HG03095 (cell line): ENCODE data around the gene CNP.

Source experiments
- ATAC-seq: cut with Tn5 transposase; IDR thresholded peaks from one replicate; pipeline ENCODE4 v1.9.1; 2021; ENCODE audit warnings: moderate library complexity; ENCODE audit not compliant: unreplicated experiment

CNP gene

GRCh38 chr17:41941168-41941567, 25.4 kb upstream of the CNP start:
- no peak for ATAC-seq

GRCh38 chr17:41942626-41943373, 23.8 kb upstream of the CNP start:
- no peak for ATAC-seq

- no peak for ATAC-seq
These were observed 23.1 kb upstream of the CNP start for GRCh38 chr17:41943492-41943891.

GRCh38 chr17:41944943-41945342, 21.7 kb upstream of the CNP start:
- ATAC-seq = no peak

GRCh38 chr17:41948762-41949460, 17.7 kb upstream of the CNP start:
- no peak for ATAC-seq

GRCh38 chr17:41956522-41956921, 10.1 kb upstream of the CNP start:
- no peak for ATAC-seq

GRCh38 chr17:41957031-41957868, 9.3 kb upstream of the CNP start:
- no peak for ATAC-seq

GRCh38 chr17:41957869-41958439, 8.6 kb upstream of the CNP start:
- no peak for ATAC-seq

GRCh38 chr17:41959030-41959335, 7.6 kb upstream of the CNP start:
- ATAC-seq = no peak

GRCh38 chr17:41959336-41960095, 7.1 kb upstream of the CNP start:
- no peak for ATAC-seq

GRCh38 chr17:41962111-41962510, 4.5 kb upstream of the CNP start:
- no peak for ATAC-seq

- ATAC-seq = no peak
These were observed 3.7 kb upstream of the CNP start for GRCh38 chr17:41962768-41963434.

GRCh38 chr17:41965694-41966462, 717 bp upstream of the CNP start:
- no peak for ATAC-seq

- no peak for ATAC-seq
These were observed 736 bp downstream of the CNP start for GRCh38 chr17:41967141-41967920.

GRCh38 chr17:41967921-41968578, 1.5 kb downstream of the CNP start:
- ATAC-seq = no peak

GRCh38 chr17:41968676-41969075, 2.1 kb downstream of the CNP start:
- no peak for ATAC-seq

GRCh38 chr17:41970901-41971331, 4.3 kb downstream of the CNP start:
- ATAC-seq = no peak
